IPS-11a (cell line): ENCODE measurements around the gene TPRG1L.

Experiments
- H3K4me3 ChIP-seq: one replicate; pipeline ENCODE4 v1.5.1; 2013; ENCODE audit warnings: low read depth, low read length, control low read depth

Gene TPRG1L

DNA sequence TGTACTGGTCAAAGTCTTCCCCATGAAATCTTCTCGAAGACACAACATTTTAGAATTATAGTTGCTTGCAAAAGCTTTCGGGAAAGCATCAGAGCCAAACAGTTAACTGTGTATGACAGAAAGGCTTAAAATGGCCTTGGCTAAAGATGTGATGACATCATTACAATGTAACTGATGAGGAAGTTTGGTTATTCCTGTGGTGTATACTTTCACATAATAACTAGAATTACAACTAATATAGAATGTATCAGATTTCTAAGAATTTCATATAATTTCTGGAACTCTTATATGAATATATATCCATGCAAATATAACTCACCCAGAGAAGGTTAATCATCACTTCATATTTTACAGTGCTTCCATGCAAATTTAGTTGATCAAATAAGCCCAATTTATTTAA, 35.9 kb downstream of the TPRG1L start:
- H3K4me3 ChIP-seq: no peak overlapping the region

DNA sequence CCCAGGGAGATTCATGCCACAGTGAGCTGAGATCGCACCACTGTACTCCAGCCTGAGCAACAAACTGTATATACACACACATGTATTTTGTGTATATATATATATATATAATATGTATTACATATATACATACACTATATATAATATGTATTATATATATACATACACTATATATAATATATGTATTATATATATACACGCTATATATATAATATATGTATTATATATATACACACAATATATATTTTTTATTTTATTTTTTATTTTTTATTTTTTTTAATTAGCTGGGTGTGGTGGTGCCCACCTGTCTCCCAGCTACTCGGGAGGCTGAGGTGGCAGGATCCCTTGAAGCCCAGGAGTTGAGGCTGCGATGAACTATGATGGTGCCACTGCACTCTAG, 36.8 kb downstream of the TPRG1L start:
- H3K4me3 ChIP-seq: no peak overlapping the region

DNA sequence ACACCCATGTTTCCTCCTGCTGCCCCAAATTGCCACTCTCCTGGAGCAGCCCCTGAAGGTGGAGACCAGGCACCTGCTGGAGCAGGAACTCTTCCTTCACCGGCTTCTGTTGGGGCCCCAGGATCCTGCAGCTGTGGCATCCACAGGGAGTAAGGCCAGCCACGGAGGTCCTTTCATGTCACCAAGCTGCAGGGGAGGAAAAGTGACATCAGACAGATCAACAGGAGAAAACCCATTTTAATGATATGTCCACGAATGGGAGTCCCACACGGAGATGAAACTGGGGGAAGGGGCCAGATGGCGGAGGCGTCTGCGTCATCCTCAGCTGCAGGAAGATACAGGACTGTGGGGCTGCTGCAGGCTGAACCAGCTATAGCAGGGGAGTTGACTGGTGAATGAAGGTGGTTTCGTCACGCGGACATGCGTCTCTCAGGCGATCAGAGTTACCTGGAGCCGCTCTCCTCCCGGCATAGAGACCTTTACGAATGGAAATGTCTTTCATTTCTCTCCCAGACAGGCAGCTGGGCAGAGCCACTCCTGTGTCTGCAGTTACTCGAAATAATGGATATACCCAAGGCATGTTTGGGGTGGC, 37.4 kb downstream of the TPRG1L start:
- H3K4me3 ChIP-seq: no peak overlapping the region

DNA sequence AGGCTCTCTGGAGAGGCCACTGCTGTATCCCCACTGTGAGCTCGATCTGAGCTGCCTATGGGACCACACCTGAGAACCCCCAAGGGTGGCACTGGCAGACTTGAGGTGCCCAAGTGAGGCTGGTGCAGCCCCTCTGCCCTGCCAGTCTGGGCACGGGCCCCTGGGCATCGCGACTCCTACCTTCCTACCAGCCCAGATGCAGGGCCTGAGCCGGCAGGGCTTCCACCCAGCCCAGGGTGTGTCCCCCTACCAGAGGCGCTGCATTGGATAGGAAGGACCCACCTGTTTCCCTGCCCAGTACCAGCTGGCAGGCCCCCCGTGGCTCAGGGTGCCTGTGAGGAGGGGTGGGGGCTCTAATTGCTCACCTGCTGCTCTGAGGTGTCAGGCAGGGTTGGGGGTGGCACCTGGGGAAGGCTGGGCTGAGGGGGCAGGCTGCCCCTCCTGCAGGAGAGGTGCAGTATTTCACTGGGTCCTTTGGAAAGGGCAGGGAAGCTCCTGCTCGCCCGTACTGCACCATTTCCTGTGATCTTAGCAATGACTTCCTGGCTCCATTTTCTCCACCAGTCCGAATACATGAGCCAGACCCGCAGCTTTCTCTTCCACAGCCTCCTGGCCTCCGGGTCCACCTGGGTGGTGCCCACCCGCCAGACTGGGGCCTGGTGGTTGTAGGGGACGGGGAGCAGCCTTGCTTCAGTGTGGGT, 39.3 kb downstream of the TPRG1L start:
- no peak overlapping the region for H3K4me3 ChIP-seq

DNA sequence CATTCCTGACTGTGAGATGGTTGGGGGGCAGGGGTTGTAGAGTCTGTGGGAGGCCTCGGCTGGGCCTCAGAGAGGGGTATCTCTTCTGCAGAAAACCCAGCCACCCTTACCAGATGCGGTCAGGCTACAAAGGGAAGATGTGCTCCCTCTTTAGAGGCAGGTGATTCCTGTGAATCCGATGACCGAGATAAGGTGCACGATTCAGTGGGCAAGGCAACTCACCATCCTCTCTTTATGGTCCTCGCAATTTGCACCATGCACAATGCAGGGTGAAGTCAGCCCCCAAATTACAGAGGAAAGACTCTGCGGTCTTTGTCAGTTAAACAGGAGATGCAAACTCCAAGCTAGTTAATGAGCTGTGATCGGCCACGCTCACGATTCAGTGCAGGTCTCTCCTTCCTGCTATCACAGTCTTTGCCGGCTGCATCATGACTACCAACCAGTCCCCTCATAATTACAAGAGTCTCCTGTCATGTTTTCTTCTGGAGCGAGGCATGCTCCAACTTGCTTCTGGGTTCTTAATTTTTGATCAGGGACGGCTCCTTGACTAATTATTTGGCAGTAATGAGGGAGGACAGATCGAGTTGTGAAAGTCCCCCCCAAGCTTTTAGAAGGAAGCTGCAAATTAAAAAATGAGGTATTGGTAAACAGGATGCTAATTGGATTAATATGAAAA, 40.0 kb downstream of the TPRG1L start:
- H3K4me3 ChIP-seq: no peak overlapping the region

DNA sequence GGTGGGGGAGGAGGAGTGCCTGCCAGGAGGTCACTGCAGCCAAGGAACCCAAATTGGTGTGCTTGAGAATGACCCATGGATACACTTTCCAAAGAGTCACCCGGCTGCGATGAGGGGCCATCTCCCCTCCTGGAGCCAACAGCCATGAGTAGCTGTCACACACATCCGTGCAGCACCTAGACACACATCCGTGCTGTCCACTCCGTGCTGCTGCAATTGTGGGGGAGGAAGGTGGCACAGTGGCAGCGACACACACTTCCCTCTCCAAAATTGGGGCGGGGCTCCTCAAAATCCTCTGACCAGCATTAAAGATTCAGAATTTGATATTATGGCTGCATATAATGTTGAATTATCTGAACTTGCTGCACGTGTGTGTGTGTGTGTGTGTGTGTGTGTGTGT, 43.3 kb downstream of the TPRG1L start:
- no peak overlapping the region for H3K4me3 ChIP-seq

DNA sequence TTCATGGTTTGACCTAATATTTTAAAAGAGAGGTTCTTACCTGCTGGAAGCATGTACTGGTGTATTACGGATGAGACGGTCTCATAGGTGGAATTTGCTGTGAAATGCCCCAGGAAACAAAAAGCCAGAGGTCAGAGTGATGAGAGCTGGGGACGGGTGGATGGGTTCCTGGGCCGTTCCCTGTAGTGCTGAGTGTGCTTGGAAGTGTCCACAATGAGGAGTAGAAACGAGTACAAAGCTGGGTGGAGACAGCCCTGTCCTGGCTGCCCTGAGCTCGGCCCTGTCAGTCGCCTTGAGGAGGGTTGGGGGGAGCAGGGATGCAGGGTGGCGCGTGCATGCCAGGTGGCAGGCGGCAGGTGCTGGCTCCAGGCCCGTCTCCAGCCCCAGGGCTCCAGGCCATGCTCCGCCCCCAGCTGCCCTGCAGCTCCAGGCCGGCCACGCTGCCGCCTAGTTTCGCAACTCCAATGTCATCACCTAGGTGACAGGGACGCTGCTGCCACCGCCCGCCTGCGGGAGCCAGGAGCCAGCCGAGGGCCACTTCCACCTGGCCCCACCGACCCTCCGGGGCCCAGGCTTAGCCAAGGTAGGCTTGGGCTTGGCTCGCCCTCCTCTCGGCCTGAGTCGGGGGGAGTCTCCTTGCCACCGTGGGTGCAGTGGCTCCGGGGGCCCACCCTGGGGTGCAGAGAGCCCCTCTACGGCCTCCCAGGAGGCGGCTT, 43.9 kb downstream of the TPRG1L start:
- H3K4me3 ChIP-seq: no peak overlapping the region

DNA sequence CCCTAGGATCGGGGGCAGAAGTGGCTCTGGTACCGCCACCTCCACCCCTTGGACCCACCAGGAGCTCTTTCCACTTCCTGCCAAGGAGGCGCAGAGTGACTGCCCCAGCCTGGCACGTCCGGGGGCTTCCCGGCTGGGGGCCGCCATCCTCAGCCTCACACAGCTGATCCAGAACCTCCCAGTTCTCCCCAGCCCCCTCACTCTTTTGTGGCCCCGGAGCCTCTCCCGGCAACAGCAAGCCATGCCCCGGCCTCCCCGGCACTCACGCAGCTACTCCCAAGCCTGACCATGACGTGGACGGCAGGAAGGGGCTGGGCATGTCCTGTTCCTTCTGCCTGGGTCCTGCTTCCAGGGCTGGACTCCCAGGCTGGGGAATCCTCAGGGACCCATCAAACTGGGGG, 44.6 kb downstream of the TPRG1L start:
- no peak overlapping the region for H3K4me3 ChIP-seq

DNA sequence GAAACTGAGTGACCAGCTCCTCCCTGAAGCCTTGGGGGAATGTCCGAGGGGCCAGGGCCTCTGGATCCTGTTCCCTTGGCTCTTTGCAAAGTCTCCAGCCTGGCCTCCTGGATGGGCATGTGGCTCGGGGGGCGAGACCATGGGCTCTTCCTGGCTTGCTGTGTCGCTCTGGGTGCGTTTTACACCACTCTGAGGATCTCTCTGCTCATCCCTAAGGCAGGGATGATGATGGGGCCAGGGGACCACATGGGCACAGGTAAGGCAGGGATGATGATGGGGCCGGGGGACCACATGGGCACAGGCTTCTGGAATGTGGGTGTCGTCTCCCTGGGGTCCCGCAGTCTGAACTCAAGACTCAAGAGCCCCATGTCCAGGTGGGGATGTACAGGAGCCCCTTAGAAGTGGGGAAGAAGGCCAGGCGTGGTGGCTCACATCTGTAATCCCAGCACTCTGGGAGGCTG, 45.2 kb downstream of the TPRG1L start:
- H3K4me3 ChIP-seq: no peak overlapping the region

DNA sequence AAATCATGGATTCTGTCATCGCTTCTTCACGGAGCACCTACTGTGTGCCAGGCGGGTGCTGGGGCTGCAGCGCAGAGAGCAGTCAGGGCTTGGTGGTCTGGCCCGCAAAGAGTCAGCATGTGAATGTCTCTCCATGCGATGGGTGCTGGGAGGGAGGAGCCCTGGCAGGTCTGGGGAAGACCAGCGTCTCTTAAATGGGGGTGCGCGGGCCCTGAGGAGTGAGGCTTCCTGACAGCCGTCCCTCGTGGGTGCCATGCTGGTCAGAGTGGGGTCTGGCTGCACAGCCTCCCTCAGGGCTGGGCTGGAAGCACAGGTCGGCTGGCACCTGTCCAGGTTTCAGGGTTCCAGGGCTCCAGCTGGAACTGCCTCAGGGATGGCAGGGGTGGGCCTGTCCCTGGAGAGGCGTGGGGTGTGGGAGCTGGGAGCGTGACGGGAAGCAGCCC, 46.0 kb downstream of the TPRG1L start:
- no peak overlapping the region for H3K4me3 ChIP-seq

DNA sequence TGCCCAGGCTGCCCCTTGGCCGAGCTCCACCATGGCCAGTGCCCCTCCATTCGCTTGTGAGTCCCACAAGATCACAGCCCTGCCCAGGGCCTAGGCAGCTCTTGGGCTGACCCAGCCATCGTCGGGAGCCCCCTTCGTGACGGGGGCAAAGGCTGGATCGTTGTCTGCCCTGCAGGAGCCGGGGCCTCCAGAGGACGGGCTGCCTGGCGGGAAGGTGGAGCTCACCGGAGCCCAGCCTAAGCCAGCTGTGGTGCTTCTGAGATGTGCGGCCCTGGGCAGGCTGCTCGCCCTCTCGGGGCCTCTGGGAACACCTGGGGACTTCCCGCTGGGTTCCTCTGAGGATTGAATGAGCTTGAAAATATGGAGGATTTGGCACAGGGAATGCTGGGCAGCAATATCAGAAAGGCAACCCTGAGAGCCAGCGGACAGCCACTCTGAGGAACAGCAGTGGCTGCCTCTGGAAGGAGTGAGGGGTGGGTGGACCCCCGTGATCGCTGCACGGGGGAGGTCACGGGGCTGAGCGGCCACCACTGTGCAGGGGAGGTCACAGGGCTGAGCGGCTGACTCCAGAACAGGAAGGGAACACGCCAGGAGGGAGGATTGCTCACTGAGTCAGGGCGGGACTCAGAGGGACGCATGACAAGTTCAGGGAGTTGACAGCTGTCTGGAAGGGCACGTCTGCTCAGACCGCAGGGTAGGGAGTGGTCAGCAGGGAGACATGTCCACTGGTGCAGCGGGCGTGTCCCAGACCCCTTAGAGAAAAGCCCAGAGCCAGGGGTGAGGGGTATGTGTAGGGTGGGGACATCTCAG, 46.8 kb downstream of the TPRG1L start:
- H3K4me3 ChIP-seq: no peak overlapping the region

DNA sequence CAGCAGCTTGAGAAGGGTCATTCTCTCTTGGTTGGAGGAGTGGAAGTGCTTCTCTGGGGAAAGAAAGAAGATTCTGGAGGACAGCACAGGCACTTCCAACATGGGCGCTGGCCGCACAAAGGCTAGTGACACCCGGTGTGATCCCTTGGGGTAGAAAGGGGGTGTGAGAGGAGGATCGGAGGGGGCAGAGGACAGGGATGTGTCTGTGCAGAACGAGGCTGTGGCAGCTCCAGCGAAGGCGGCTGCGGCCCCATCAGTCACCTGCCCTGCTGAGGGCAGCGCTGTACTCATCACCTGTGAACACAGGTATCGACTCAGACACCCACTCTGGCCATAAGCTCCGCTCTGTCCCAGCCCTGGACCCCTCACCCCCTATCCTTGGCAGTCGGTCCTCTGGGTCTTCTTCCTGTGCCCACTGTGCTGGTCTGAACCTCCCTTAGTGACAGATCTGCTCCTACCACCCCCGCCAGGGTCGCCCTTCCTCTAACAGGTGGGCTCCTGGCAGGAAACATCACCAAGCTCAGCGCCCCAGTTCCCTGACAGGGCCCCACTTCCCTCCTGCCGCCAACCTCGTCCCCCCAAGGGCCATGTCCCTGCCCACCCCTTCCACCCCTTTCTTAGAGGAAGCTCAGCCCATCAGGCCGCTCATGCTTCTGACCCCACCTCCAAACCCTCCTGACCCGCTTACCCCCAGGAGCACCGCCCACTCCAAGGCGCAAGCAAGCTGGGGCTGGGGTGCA, 47.6 kb downstream of the TPRG1L start:
- H3K4me3 ChIP-seq: no peak overlapping the region

DNA sequence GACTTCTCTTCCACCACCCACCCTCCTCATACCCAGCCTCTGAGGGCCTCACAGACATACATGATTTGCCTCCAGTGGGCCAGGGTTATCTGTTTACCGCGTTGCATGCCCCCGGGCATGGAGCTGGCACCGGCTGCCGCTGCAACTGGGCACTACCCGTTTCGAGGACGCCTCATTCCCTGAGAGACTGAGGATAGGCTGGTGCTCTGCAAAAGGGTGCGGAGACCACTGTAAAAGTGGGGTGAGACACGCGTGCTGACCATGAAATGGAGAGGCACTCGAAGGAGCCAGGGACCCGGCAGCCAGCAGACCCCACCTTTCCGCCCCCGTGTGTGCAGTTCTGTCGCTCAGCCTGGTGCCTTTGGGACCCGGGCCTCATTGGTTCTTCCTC, 48.2 kb downstream of the TPRG1L start:
- no peak overlapping the region for H3K4me3 ChIP-seq

DNA sequence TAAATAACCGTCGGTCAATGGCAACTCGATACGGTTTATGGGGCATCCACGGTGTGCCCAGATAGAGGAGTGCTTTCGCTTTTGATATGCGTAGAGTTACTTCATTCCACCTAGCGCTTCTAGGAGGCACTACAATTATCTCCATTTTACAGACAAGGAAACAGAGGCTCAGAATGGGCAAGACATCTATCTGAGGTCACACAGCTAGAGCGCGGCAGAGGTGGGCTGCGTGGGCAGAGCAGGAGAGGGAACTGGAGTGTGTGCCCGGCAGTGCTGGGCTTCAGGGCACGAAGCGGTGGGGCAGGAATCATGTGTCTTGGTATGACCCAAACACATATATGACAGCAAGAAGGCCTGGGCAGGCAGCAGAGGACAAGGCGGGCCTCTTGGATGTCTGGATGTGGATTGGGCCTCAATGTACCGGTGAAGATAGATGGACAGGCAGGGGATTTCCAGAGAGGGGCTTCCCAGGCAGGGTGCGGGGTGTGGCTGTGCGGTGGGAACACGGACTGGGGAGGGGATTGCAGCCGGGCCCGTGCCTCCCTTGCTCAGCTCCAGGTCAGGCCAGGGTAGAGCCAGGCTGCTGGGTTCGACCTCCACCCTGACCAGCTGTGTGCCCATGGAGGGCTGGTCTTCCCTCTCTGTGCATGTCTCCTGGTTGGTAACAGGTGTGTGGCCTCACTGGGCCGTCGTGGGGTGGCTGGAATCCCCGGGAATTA, 48.7 kb downstream of the TPRG1L start:
- H3K4me3 ChIP-seq: no peak overlapping the region

DNA sequence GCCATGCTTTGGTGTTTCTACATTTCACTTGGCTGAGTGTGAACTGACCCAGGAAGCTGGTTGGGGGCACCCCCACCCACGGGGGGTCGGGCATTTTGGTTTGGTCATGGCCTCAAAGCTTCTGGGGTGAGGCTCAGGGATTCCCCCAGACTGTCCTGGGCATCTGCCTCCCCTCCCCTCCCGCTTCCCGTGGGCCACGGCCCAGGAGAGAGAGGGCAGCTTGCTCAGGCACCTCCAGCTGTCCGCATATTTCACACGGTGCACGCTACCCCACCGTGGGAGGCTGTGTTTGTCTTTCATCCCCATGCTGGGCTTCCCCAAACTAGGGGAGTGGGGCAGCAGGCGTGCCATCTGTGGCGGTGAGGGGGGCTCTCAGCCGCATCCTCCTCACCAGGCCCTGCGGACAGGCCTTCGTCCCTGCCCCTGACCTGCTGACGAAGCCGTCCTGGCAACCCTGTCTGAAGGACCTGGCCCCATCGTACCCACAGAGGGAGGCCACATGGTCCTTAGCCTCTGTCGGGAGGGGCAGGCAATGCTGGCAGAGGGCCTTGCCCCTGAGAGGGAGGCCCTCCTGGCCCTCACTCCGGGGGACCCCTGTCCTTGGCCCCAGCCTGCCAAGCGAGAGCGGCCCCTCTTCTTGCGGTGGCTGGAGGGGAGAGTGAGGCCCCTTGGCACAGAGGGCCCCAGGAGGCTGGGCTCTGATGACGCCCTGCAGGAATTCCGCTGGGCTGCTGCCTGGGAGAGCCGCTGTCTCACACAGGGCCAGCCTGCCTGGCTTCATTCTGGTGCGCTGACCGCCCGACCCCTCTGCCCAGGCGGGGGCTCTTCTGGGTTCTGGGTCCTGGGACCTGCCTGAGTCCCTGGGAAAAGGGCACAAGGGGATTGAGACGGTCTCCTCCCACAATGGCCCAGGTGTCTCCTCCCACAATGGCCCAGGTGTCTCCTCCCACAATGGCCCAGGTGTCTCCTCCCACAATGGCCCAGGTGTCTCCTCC, 49.6 kb downstream of the TPRG1L start:
- no peak overlapping the region for H3K4me3 ChIP-seq

DNA sequence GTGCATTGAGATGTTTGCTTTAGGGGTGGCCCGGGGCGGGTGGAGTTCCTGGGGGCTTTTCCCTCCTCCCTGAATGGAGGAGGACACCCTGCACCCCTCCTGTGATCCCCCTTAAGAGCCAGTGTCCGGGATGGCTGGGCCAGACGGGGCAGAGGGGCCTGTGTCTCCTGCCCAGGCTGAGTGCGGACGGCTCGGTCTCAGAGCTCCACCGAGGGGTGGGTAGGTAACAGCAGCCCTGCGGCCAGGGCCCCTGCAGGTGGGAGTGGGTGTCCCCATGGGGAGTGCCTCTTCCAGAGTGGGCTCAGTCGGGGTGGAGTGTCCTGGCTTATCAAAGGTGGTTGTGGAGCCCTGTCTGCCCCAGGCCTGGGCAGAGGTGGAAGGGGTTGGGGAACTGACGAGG, 50.6 kb downstream of the TPRG1L start:
- H3K4me3 ChIP-seq: no peak overlapping the region

DNA sequence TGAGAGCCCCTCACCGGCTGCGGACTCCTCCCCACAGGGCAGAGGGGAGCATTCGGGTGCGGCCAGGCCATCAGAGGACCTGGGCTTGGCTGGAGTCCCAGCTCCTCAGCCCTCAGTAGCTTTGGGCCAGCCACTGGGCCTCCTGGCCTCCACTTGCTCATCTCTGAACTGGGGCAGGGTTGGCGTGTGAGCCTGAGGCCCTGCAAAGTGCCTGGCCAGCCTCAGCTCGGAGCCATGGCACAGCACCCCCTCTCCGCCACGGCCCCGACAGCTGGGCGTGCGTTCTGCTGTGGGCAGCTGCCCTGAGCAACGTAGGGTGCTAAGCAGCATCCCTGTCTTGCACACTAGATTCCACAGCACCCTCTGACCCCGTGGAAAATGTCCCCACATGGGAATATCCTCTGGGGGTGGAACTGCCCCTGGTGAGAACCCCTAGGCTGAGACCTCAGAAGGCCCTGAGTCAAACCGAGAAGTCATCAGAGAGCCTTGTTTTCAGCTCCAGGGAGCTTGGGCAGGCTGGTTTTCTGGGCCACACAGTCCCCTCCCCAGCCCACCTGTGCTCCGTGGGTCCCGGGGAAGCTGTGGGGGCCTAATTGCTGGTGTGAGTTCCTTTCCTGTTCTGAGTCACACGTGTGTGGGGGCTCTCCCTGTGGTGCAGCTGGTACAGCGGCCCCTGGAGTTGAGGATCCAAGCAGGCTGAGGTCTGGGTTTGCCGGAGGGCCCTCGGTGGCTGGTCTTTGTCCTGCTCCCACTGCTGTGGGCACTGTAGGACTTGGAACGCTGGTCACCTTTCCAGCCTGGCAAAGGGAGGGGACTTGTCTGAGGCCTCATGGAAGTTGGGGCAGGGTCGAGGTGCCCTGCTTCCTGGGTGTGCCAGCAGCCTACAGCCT, 52.0 kb downstream of the TPRG1L start:
- H3K4me3 ChIP-seq: no peak overlapping the region
